ENCODE measurements around the gene DNAJB11.

DNA sequence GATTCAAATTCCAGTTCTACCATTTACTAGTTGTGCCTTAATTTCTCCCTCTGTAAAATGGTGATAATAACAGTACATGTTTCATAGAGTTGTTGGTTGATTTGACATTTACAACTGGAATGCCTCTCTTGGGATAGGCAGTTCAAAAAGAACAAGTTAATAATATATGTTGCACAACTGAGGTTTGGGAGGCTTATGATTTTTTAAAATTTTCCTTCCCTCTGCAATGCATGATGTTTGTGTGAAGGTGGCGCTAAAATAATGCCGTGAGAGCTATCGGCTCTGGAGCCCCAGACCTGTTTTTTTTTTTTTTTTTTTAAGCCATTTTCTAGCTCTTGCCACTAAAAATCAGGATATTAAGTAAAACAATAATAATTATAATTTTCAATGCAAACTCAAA lies 18.6 kb downstream of the DNAJB11 start:
- TF ChIP-seq, protein P1, sequence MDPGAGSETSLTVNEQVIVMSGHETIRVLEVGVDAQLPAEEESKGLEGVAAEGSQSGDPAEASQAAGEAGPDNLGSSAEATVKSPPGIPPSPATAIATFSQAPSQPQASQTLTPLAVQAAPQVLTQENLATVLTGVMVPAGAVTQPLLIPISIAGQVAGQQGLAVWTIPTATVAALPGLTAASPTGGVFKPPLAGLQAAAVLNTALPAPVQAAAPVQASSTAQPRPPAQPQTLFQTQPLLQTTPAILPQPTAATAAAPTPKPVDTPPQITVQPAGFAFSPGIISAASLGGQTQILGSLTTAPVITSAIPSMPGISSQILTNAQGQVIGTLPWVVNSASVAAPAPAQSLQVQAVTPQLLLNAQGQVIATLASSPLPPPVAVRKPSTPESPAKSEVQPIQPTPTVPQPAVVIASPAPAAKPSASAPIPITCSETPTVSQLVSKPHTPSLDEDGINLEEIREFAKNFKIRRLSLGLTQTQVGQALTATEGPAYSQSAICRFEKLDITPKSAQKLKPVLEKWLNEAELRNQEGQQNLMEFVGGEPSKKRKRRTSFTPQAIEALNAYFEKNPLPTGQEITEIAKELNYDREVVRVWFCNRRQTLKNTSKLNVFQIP (CRISPR knock-in tag; IDR thresholded peaks at IDR 0.05; ENCODE audit: borderline replicate concordance, low read depth), result no peak
- no peak for TF ChIP-seq ZNF70 (CRISPR knock-in tag; IDR thresholded peaks at IDR 0.05)
- TF ChIP-seq RARB (CRISPR knock-in tag; IDR thresholded peaks at IDR 0.05), result no peak
- TF ChIP-seq TOX (CRISPR knock-in tag; IDR thresholded peaks at IDR 0.05; ENCODE audit: borderline replicate concordance), result no peak
- no peak for TF ChIP-seq PATZ1 (CRISPR knock-in tag; IDR thresholded peaks at IDR 0.05; ENCODE audit: borderline replicate concordance)
- no peak for TF ChIP-seq ZFP30 (CRISPR knock-in tag; IDR thresholded peaks at IDR 0.05)
- no peak for TF ChIP-seq ARNTL (CRISPR knock-in tag; IDR thresholded peaks at IDR 0.05; ENCODE audit: borderline replicate concordance, low read depth)
- TF ChIP-seq, protein P2, sequence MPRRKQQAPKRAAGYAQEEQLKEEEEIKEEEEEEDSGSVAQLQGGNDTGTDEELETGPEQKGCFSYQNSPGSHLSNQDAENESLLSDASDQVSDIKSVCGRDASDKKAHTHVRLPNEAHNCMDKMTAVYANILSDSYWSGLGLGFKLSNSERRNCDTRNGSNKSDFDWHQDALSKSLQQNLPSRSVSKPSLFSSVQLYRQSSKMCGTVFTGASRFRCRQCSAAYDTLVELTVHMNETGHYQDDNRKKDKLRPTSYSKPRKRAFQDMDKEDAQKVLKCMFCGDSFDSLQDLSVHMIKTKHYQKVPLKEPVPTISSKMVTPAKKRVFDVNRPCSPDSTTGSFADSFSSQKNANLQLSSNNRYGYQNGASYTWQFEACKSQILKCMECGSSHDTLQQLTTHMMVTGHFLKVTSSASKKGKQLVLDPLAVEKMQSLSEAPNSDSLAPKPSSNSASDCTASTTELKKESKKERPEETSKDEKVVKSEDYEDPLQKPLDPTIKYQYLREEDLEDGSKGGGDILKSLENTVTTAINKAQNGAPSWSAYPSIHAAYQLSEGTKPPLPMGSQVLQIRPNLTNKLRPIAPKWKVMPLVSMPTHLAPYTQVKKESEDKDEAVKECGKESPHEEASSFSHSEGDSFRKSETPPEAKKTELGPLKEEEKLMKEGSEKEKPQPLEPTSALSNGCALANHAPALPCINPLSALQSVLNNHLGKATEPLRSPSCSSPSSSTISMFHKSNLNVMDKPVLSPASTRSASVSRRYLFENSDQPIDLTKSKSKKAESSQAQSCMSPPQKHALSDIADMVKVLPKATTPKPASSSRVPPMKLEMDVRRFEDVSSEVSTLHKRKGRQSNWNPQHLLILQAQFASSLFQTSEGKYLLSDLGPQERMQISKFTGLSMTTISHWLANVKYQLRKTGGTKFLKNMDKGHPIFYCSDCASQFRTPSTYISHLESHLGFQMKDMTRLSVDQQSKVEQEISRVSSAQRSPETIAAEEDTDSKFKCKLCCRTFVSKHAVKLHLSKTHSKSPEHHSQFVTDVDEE (CRISPR knock-in tag; IDR thresholded peaks at IDR 0.05), result no peak
- no peak for TF ChIP-seq PPARA (CRISPR knock-in tag; IDR thresholded peaks at IDR 0.05; ENCODE audit: borderline replicate concordance)
- no peak for TF ChIP-seq ZFP3 (CRISPR knock-in tag; IDR thresholded peaks at IDR 0.05)

All from SK-N-SH treated with all-trans-retinoic acid at 6 μM for 48 hours (cell line).